Mesenteric fat pad (tissue), 1 donor: ENCODE measurements around the gene TRABD2B. TPM values are rescaled to one million over a fixed set of nuclear protein-coding genes. Genes with fewer than 3 reads are reported as not detected.

Experiments used
- DNase-seq: peaks from one replicate; pipeline ENCODE4 v3.0.0-alpha.2; 2020; ENCODE audit warnings: low spot score
- total RNA-seq: library from RNA; stranded (reverse); fragmentation: NEBNext Ultra II Directional; extraction: Animal tissue kit (Norgen Biotek cat#: 25700); gene quantifications from one replicate; pipeline ENCODE4 v1.2.1, GENCODE V29; 2021
- donor health status: DM: yes; HTN: yes; CAD: no.

Gene TRABD2B
- total RNA-seq, 1 donor from 2014 or later = 2.3 TPM

GRCh38 chr1:47937586-47938254, 59.5 kb downstream of the TRABD2B start:
- peak; percentile 4 for DNase-seq

GRCh38 chr1:47936916-47937551, 60.2 kb downstream of the TRABD2B start:
- DNase-seq = peak; percentile 1

DNA sequence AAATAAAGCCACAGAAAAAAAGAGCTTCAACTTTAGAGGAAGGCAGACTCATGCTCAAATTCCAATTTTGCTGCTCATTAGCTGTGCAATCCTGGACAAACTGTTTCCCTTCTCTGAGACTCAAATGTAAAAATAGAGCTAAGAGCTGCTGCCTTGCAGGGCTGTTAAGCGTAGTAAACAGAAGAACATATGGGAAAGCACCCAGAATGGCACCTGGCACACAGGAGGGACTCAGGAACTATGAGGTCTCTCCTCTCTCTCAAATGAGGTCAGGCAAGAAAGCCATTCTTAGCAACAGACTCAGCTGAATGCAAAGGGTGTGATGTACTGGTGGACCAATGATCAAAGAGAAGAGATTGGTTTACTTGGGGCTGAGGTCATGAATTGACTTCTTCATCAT, 61.3 kb downstream of the TRABD2B start:
- DNase-seq = no peak

- DNase-seq = no peak
Measured at GRCh38 chr1:47935163-47935562, 62.0 kb downstream of the TRABD2B start.

DNA sequence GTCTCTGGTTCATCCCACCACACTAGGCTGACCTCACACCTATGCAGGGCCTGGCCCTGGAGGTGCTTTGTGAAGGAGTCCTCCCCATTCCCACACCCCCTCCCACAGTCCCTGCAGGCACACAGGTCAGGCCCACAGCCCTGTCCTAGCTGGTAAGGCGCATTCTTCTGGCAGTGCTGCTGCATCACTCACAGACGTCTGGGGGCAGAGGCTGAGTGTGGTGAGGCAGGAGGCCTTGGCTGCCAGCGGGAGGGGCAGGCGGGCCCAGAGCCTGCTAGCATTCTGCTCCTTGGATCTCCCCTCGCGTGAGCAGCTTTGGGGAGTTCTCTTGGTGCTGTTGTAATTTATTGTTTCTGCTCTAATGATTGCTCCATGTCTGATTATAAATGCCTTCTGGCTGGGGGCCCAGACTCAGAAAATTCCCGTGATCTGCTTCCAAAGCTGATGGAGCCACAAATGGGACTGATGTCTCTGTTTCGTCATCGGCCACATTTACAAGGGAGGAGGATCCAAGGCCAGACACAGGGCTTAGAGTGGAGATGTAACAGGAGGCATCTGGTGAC, 62.9 kb downstream of the TRABD2B start:
- peak; percentile 88 for DNase-seq

- no peak for DNase-seq
Measured at GRCh38 chr1:47932743-47933142, 64.4 kb downstream of the TRABD2B start.

- DNase-seq = no peak
Measured at GRCh38 chr1:47931395-47931794, 65.8 kb downstream of the TRABD2B start.

- no peak for DNase-seq
Measured at GRCh38 chr1:47930210-47930840, 66.9 kb downstream of the TRABD2B start.

GRCh38 chr1:47927165-47927564, 70.0 kb downstream of the TRABD2B start:
- peak; percentile 39 for DNase-seq

DNA sequence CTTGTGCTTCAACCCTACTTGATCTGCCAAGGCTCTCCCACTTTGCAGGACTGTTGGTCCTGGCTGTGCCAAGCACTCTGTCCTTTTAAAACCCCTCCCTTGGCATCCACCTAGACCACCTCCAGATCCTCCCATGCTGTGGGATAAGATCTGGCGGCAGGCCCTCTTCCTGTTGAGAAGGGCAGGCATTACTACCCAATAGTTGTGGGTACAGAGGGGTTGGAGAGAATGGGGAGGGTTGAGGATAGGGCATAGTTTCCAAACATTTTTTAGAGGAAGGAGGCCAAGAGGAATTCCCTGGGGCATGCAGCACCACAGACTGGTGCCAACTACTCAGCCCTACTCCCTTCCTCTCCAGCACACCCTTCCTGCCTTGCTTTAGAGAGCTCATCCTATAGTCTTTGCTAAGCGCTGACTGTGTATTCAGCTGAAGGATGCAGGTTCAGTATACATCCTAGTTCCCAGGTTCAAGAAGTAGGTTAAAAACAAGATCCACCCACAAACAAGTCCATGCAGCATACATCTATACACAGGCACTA, 70.7 kb downstream of the TRABD2B start:
- DNase-seq = peak; percentile 12

DNA sequence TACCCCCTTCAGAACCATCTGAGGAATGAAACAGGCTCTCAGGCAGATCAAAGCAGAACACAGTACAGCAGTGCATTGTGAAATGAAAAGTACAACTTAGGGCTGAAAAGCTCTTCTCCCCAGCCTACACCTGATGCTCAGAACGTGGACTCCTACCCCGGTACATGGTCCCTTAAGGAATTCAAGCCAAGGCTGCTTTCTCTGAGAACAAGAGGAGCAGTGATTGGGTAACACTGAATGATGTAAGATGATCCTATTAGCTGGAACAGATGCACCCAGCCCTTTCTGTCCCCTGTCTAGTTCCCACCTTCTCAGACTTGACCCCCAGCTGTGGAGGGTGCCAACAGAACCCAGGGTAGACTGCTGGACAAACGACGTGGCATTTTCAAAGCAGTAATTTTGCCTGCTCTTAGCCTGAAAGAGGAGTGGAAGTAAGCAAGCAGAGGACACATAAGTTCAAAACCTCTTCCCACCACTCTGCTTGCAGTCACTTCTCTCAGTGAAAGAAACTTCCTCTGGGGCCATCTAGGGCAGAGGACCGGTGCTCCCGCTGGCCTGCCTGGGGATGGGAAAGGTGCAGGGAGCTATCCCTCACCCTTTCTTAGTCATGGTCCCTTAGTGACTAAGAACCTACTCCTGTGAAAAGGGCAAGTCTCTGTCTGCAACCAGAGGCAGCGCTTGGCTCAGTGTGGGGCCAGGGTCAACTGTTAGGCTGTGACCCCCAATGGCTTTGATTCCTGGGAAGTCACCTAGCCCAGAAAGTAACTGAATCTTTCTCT, 72.7 kb downstream of the TRABD2B start:
- peak; percentile 26 for DNase-seq

DNA sequence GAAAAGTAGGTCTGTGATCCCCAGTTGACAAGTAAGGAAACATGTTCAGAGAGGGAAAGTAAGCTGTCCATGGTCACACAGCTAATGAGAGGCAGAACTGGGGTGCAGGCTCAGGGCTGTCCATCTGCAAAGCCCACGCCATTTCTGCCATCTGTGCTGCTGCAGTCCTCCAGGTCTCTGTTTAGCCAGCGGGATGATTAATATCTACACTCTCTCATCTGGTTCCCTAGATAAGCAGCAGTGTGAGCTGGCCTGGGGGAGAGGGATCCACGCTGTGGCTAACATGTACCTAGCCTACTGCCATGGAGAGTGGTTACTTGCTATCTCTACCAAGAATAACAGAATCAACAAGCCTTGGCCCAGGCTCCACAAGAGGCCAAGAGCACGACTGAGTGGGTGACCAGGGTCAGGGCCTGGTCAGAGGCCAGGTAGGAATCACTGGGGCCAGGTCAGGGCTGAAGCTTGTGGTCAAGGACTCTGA, 75.2 kb downstream of the TRABD2B start:
- DNase-seq = no peak

GRCh38 chr1:47919113-47919833, 77.9 kb downstream of the TRABD2B start:
- no peak for DNase-seq

GRCh38 chr1:47918257-47918867, 78.8 kb downstream of the TRABD2B start:
- DNase-seq = no peak

GRCh38 chr1:47917687-47918086, 79.5 kb downstream of the TRABD2B start:
- DNase-seq = no peak

DNA sequence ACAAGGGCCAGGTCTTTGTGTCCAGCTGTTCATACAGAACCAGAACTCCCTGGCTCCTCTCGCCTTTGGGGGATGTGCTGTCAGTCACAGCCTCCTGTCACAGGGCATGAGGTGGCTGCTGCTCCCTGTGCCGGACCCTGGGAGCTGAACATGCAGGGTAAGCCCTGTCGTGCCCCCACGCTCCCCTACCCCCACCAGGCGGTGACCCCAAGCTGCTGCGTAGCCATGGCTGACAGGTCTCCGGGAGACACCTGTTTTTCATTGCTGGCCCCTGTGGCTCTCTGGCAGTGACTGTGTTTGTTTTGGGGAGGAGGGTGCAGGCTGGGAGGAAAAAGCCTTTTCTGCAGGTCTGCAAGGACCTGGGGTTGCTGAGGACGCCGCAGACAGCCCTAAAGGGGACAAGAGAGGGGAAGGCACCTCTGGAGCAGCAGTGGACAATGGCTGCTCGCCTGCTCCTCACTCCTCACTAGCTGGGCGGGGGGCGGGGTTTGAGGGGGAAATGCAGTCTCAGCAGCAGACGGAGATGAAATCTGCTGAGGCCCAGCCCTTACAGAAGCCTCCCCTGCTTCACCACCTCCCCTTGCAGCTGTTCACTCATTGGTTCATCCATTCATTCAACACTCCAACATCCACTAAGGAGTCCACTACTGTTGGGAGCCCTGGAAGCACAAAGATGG, 81.4 kb downstream of the TRABD2B start:
- DNase-seq = no peak

GRCh38 chr1:47914952-47915676, 82.1 kb downstream of the TRABD2B start:
- no peak for DNase-seq

DNA sequence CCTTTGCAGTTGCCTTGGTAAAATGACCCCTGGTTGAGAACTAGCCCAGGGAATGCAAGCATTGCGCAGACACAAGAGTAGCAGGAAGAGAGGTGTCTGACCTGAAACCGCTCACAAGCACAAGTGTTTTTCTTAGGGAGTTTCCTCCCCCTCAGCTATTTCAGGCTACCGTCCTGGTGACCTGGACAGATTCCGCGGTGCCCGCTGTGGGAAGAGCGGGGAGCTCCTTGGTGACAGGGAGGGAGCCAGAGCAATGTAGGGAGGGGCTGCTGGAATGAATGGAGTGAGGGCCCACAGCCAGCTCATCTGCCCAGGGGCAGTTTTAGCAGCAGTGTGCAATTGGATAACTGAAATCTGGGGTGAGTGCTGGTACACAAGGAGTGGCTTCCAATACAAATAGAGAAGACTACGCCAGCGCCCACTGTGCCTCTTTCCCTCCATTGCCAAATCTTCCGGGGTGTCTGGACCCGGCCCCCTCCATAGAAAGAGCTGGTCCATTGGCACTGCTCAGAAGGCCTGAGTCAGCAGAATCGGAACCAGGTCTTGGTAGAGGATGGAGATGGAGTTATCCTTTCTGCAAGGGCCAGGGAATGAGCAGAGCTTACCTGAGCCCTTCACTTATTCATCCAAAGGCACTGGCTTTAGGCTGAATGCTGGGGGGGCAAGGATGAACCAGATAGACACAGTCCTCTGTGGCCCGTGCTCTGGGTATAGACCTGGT, 82.8 kb downstream of the TRABD2B start:
- no peak for DNase-seq
